ENCODE data around the gene ERMARD.

DNA sequence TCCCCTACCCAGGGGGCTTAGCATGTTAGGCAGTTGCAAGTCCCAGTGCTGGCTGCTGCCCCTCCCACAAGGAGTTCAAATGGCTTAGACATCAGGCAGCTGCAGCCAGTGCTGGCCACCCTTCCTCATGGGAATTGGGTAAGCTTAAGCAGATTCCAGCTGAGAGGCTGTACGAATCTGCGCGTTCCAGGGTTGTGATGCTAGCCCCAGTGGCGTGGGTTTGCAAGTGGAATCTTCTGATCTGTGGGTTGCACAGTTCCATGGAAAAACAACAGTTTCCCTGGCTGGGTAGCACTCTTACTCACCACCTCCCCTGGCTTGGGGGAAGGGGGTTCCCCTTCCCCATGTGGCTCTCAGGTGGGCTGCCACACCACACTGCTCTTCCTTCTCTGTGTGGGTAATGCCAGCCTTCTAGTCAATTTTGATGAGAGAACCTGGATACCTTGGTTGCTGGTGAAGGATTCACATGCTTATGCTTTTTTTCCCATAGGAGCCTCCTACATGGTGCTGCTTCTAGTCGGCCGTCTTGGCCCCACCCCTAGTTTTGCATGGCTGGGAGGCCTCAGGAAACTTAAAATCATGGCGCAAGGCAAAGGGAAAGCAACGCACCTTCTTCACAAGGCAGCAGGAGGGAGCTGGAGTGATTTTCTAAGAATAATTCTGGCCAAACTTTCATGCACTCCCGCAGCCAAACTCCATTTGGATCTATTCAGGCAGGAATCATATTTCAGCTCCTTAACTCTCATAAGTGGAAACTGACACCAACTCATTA is 13.0 kb upstream of the ERMARD start:
- TF ChIP-seq CTCF (IDR thresholded peaks at IDR 0.05; ENCODE audit: low read depth, low read length, poor library complexity, severe bottlenecking) (no peak), EZH2phosphoT487 (IDR thresholded peaks at IDR 0.05; ENCODE audit: borderline replicate concordance, low read length) (no peak)

All from DOHH2 (cell line).